SK-N-SH (cell line): ENCODE results near the gene INTS1. TPM values are rescaled to one million over a fixed set of nuclear protein-coding genes. Genes with fewer than 3 reads are reported as not detected.

Experiments used
- CTCF ChIA-PET: fragments of 300-600, 350-600 bp; formaldehyde crosslinking; extraction: SDS; loops from one replicate; lab custom pipeline; 2021; lab: Yijun Ruan, JAX
- POLR2A ChIA-PET: fragments of 350-600 bp; sonication (Branson Sonifier 250); formaldehyde crosslinking; extraction: SDS; loops from one replicate; lab custom pipeline; 2020; ENCODE audit warnings: antibody characterized with exemption, inconsistent platforms; lab: Yijun Ruan, JAX
- DNase-seq: peaks from one replicate; pipeline ENCODE4 v3.0.0; 2012
- H2AFZ ChIP-seq: fragments of 200-600 bp; sonication (generic); 2 replicates; pipeline ENCODE4 v1.8.1; 2016; ENCODE audit warnings: antibody characterized with exemption, mild to moderate bottlenecking, low read depth
- H3F3A ChIP-seq: fragments of 200-600 bp; sonication (generic); replicated peaks from 2 replicates; pipeline ENCODE3; 2016; ENCODE audit warnings: antibody characterized with exemption, mild to moderate bottlenecking; ENCODE audit not compliant: insufficient read depth
- H3K27ac ChIP-seq, 2 experiments: fragments of 200-500 bp in 1 of 2; fragments of 200-600 bp in 1 of 2; sonication (Bioruptor generic) in 1 of 2; sonication (generic), shearing (Covaris generic) in 1 of 2; 2 replicates each; pipeline versions ENCODE4 v1.5.1 to v1.6.1; 2014 to 2016; ENCODE audit warnings: low read depth in 2 of 2, inconsistent platforms in 1 of 2, low read length in 1 of 2, mild to moderate bottlenecking in 1 of 2, mixed read lengths in 1 of 2
- H3K27me3 ChIP-seq: fragments of 200-600 bp; sonication (generic), shearing (Covaris generic); 2 replicates; pipeline ENCODE4 v1.6.1; 2016; ENCODE audit warnings: mixed run types; ENCODE audit not compliant: insufficient read depth
- H3K36me3 ChIP-seq, 2 experiments: fragments of 200-500 bp in 1 of 2; fragments of 200-600 bp in 1 of 2; sonication (Bioruptor generic) in 1 of 2; sonication (generic) in 1 of 2; replicated peaks in 1 of 2; 2 replicates each; pipeline versions ENCODE3 to v1.5.1; 2014 to 2016; ENCODE audit warnings: low read length in 1 of 2, mild to moderate bottlenecking in 1 of 2; ENCODE audit not compliant: insufficient read depth in 2 of 2, control insufficient read depth in 1 of 2
- H3K4me1 ChIP-seq, 2 experiments: fragments of 200-500 bp in 1 of 2; fragments of 200-600 bp in 1 of 2; sonication (Bioruptor generic) in 1 of 2; sonication (generic), shearing (Covaris generic) in 1 of 2; 2 replicates each; pipeline versions ENCODE4 v1.5.1 to v1.6.1; 2014 to 2016; ENCODE audit warnings: low read depth in 1 of 2, low read length in 1 of 2, mixed run types in 1 of 2; ENCODE audit not compliant: insufficient read depth in 2 of 2, control insufficient read depth in 1 of 2
- H3K4me2 ChIP-seq: fragments of 200-600 bp; sonication (generic), shearing (Covaris generic); 2 replicates; pipeline ENCODE4 v1.6.1; 2017; ENCODE audit warnings: mixed run types
- H3K4me3 ChIP-seq, 2 experiments: fragments of 200-500 bp in 1 of 2; fragments of 200-600 bp in 1 of 2; sonication (Bioruptor generic) in 1 of 2; sonication (generic), shearing (Covaris generic) in 1 of 2; 2 replicates each; pipeline versions ENCODE4 v1.5.1 to v1.8.1; 2014 to 2016; ENCODE audit warnings: low read depth in 2 of 2, inconsistent platforms in 1 of 2, low read length in 1 of 2, mild to moderate bottlenecking in 1 of 2, mixed read lengths in 1 of 2, moderate library complexity in 1 of 2
- H3K79me2 ChIP-seq: fragments of 200-600 bp; sonication (generic); 2 replicates; pipeline ENCODE4 v1.8.1; 2017; ENCODE audit warnings: mild to moderate bottlenecking; ENCODE audit not compliant: insufficient read depth
- H3K9ac ChIP-seq: fragments of 200-600 bp; sonication (generic); 2 replicates; pipeline ENCODE4 v1.6.1; 2017; ENCODE audit warnings: mixed run types
- H3K9me2 ChIP-seq: fragments of 200-600 bp; sonication (generic); 2 replicates; pipeline ENCODE4 v1.6.1; 2017; ENCODE audit warnings: mixed run types
- H3K9me3 ChIP-seq: fragments of 200-600 bp; sonication (generic); 2 replicates; pipeline ENCODE4 v1.6.1; 2017; ENCODE audit warnings: mixed run types, mild to moderate bottlenecking, moderate library complexity
- H4K20me1 ChIP-seq: fragments of 200-600 bp; sonication (generic); 2 replicates; pipeline ENCODE4 v1.6.1; 2017; ENCODE audit warnings: mild to moderate bottlenecking, mixed run types; ENCODE audit not compliant: insufficient read depth
- ELF1 ChIP-seq: IDR thresholded peaks from 2 replicates; pipeline ENCODE4 v1.4.0; 2012
- FOSL2 ChIP-seq: IDR thresholded peaks from 2 replicates; pipeline ENCODE4 v1.4.0; 2012; ENCODE audit warnings: low read depth, mild to moderate bottlenecking, moderate library complexity, borderline replicate concordance
- FOXJ3 ChIP-seq: sonication (generic); formaldehyde crosslinking; IDR thresholded peaks from 2 replicates; pipeline ENCODE4 v1.5.1; 2020; ENCODE audit warnings: mild to moderate bottlenecking, missing genetic modification reagents
- GATA2 ChIP-seq: sonication (generic); formaldehyde crosslinking; IDR thresholded peaks from 2 replicates; pipeline ENCODE4 v1.5.0; 2020; ENCODE audit warnings: mild to moderate bottlenecking, missing genetic modification reagents
- JUND ChIP-seq: IDR thresholded peaks from 2 replicates; pipeline ENCODE4 v1.4.0; 2012
- MAX ChIP-seq: IDR thresholded peaks from 2 replicates; pipeline ENCODE4 v1.4.0; 2012; ENCODE audit warnings: low read depth
- MXI1 ChIP-seq: IDR thresholded peaks from 2 replicates; pipeline ENCODE4 v1.6.1; 2012; ENCODE audit warnings: mild to moderate bottlenecking, low read depth, low read length, improper control_type of control experiment
- NRF1 ChIP-seq: IDR thresholded peaks from 2 replicates; pipeline ENCODE4 v1.6.1; 2012; ENCODE audit warnings: low read depth, mild to moderate bottlenecking, low read length
- RFX5 ChIP-seq: IDR thresholded peaks from 2 replicates; pipeline ENCODE4 v1.6.1; 2012; ENCODE audit warnings: mild to moderate bottlenecking, improper control_type of control experiment, low read length
- TCF12 ChIP-seq: IDR thresholded peaks from 2 replicates; pipeline ENCODE4 v1.4.0; 2012
- TEAD4 ChIP-seq: IDR thresholded peaks from 2 replicates; pipeline ENCODE4 v1.4.0; 2012; ENCODE audit warnings: mild to moderate bottlenecking, borderline replicate concordance; ENCODE audit not compliant: insufficient read depth
- whole genome bisulfite sequencing: methylation state at CpG from one replicate; pipeline ENCODE4 v1.1.6; 2017; ENCODE audit warnings: low lambda C conversion rate; 5-methylcytosine and 5-hydroxymethylcytosine counted together
- polyA plus RNA-seq, 3 experiments: library from polyadenylated mRNA; depleted of rRNA; stranded (reverse); fragments of >200 nt; gene quantifications; 2 replicates each; pipeline ENCODE4 v1.2.3, GENCODE V29; 2012
- TF ChIP-seq, protein P1 (sequence below): IDR thresholded peaks from 2 replicates; pipeline ENCODE4 v1.4.0; 2012; ENCODE audit warnings: low read depth, borderline replicate concordance
- TF ChIP-seq, protein P2 (sequence below): fragments of 200-600 bp; sonication (generic); IDR thresholded peaks from 2 replicates; pipeline ENCODE4 v1.6.1; 2017; ENCODE audit warnings: antibody characterized with exemption, mild to moderate bottlenecking, moderate library complexity

INTS1 gene
- polyA plus RNA-seq, 1 of the 3 experiments (the other 2 are of a cell fraction), result 48.1 TPM

GRCh38 chr7:1548944-1549343 lies 44.8 kb upstream of the INTS1 start:
- H3K9me3 ChIP-seq, result no peaks in the 10 kb centered on the region
- ChIA-PET POLR2A (no interaction called here), CTCF (interaction anchor here (0.8 kb wide), 1 partner anchor 9 kb away, joined by 3 read pairs; no protein-coding TSS in a partner anchor)
- no peak overlapping the region for H2AFZ ChIP-seq
- peaks cover 12% of the 10 kb centered on the region for H3F3A ChIP-seq
- H3K79me2 ChIP-seq, result no peaks in the 10 kb centered on the region
- H4K20me1 ChIP-seq, result no peaks in the 10 kb centered on the region
- WGBS, result 75% methylated on average over 14 of the region's 14 CpGs
- H3K27ac ChIP-seq, result no peak overlapping the region
- H3K27me3 ChIP-seq, result no peaks in the 10 kb centered on the region
- no peaks in the 10 kb centered on the region for H3K4me1 ChIP-seq
- H3K4me2 ChIP-seq, result no peak overlapping the region
- no peak for DNase-seq
- no peaks in the 10 kb centered on the region for H3K9me2 ChIP-seq
- TF ChIP-seq JUND, result no peak
- TF ChIP-seq, protein P1, sequence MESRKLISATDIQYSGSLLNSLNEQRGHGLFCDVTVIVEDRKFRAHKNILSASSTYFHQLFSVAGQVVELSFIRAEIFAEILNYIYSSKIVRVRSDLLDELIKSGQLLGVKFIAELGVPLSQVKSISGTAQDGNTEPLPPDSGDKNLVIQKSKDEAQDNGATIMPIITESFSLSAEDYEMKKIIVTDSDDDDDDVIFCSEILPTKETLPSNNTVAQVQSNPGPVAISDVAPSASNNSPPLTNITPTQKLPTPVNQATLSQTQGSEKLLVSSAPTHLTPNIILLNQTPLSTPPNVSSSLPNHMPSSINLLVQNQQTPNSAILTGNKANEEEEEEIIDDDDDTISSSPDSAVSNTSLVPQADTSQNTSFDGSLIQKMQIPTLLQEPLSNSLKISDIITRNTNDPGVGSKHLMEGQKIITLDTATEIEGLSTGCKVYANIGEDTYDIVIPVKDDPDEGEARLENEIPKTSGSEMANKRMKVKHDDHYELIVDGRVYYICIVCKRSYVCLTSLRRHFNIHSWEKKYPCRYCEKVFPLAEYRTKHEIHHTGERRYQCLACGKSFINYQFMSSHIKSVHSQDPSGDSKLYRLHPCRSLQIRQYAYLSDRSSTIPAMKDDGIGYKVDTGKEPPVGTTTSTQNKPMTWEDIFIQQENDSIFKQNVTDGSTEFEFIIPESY, result no peak
- no peak for TF ChIP-seq GATA2 (CRISPR knock-in tag)
- no peak for TF ChIP-seq NRF1
- no peak for TF ChIP-seq MAX
- TF ChIP-seq FOXJ3, result no peak
- TF ChIP-seq TCF12, result no peak
- no peak for TF ChIP-seq TEAD4
- no peak for TF ChIP-seq MXI1
- no peak for TF ChIP-seq ELF1
- no peak overlapping the region for H3K4me3 ChIP-seq
- no peak overlapping the region for H3K9ac ChIP-seq
- peaks cover 7% of the 10 kb centered on the region in 2 experiments for H3K36me3 ChIP-seq

- H3K27me3 ChIP-seq, result no peaks in the 10 kb centered on the region
- TF ChIP-seq, protein P2, sequence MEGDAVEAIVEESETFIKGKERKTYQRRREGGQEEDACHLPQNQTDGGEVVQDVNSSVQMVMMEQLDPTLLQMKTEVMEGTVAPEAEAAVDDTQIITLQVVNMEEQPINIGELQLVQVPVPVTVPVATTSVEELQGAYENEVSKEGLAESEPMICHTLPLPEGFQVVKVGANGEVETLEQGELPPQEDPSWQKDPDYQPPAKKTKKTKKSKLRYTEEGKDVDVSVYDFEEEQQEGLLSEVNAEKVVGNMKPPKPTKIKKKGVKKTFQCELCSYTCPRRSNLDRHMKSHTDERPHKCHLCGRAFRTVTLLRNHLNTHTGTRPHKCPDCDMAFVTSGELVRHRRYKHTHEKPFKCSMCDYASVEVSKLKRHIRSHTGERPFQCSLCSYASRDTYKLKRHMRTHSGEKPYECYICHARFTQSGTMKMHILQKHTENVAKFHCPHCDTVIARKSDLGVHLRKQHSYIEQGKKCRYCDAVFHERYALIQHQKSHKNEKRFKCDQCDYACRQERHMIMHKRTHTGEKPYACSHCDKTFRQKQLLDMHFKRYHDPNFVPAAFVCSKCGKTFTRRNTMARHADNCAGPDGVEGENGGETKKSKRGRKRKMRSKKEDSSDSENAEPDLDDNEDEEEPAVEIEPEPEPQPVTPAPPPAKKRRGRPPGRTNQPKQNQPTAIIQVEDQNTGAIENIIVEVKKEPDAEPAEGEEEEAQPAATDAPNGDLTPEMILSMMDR, result peak; percentile 24; the same call in 1 of the 2 replicates
- no peak for TF ChIP-seq RFX5
- TF ChIP-seq FOSL2, result no peak
- 73% methylated on average over 14 of the region's 17 CpGs for WGBS
- no peak for DNase-seq
- no peak overlapping the region for H3K4me2 ChIP-seq
- no peak overlapping the region for H3K9ac ChIP-seq
- no peak overlapping the region for H3K27ac ChIP-seq
- H4K20me1 ChIP-seq, result no peaks in the 10 kb centered on the region
- no peaks in the 10 kb centered on the region for H3K9me2 ChIP-seq
- no peak overlapping the region for H3K4me3 ChIP-seq
- H3K36me3 ChIP-seq, result peaks cover 7% of the 10 kb centered on the region in 2 experiments
- H3F3A ChIP-seq, result peaks cover 12% of the 10 kb centered on the region
- CTCF ChIA-PET, result interaction anchor here (0.8 to 1.5 kb wide), 6 partner anchors 9 to 116 kb away, joined by 3 to 4 read pairs (median 3); partner anchors contain the start of gene INTS1
- H3K9me3 ChIP-seq, result no peaks in the 10 kb centered on the region
- POLR2A ChIA-PET, result no interaction called here
- H3K4me1 ChIP-seq, result no peaks in the 10 kb centered on the region
- H3K79me2 ChIP-seq, result no peaks in the 10 kb centered on the region
- no peak overlapping the region for H2AFZ ChIP-seq
These were observed 44.2 kb upstream of the INTS1 start for GRCh38 chr7:1548438-1548831.
